SK-N-SH (cell line): ENCODE measurements around the gene DMD. TPM values are rescaled to one million over a fixed set of nuclear protein-coding genes. Genes with fewer than 3 reads are reported as not detected.

Experiments used
- CTCF ChIA-PET: fragments of 300-600, 350-600 bp; formaldehyde crosslinking; extraction: SDS; loops from one replicate; lab custom pipeline; 2021; lab: Yijun Ruan, JAX
- POLR2A ChIA-PET: fragments of 350-600 bp; sonication (Branson Sonifier 250); formaldehyde crosslinking; extraction: SDS; loops from one replicate; lab custom pipeline; 2020; ENCODE audit warnings: antibody characterized with exemption, inconsistent platforms; lab: Yijun Ruan, JAX
- DNase-seq: peaks from one replicate; pipeline ENCODE4 v3.0.0; 2012
- H2AFZ ChIP-seq: fragments of 200-600 bp; sonication (generic); 2 replicates; pipeline ENCODE4 v1.8.1; 2016; ENCODE audit warnings: antibody characterized with exemption, mild to moderate bottlenecking, low read depth
- H3F3A ChIP-seq: fragments of 200-600 bp; sonication (generic); replicated peaks from 2 replicates; pipeline ENCODE3; 2016; ENCODE audit warnings: antibody characterized with exemption, mild to moderate bottlenecking; ENCODE audit not compliant: insufficient read depth
- H3K27ac ChIP-seq, 2 experiments: fragments of 200-500 bp in 1 of 2; fragments of 200-600 bp in 1 of 2; sonication (Bioruptor generic) in 1 of 2; sonication (generic), shearing (Covaris generic) in 1 of 2; 2 replicates each; pipeline versions ENCODE4 v1.5.1 to v1.6.1; 2014 to 2016; ENCODE audit warnings: low read depth in 2 of 2, inconsistent platforms in 1 of 2, low read length in 1 of 2, mild to moderate bottlenecking in 1 of 2, mixed read lengths in 1 of 2
- H3K27me3 ChIP-seq: fragments of 200-600 bp; sonication (generic), shearing (Covaris generic); 2 replicates; pipeline ENCODE4 v1.6.1; 2016; ENCODE audit warnings: mixed run types; ENCODE audit not compliant: insufficient read depth
- H3K36me3 ChIP-seq, 2 experiments: fragments of 200-500 bp in 1 of 2; fragments of 200-600 bp in 1 of 2; sonication (Bioruptor generic) in 1 of 2; sonication (generic) in 1 of 2; replicated peaks in 1 of 2; 2 replicates each; pipeline versions ENCODE3 to v1.5.1; 2014 to 2016; ENCODE audit warnings: low read length in 1 of 2, mild to moderate bottlenecking in 1 of 2; ENCODE audit not compliant: insufficient read depth in 2 of 2, control insufficient read depth in 1 of 2
- H3K4me1 ChIP-seq, 2 experiments: fragments of 200-500 bp in 1 of 2; fragments of 200-600 bp in 1 of 2; sonication (Bioruptor generic) in 1 of 2; sonication (generic), shearing (Covaris generic) in 1 of 2; 2 replicates each; pipeline versions ENCODE4 v1.5.1 to v1.6.1; 2014 to 2016; ENCODE audit warnings: low read depth in 1 of 2, low read length in 1 of 2, mixed run types in 1 of 2; ENCODE audit not compliant: insufficient read depth in 2 of 2, control insufficient read depth in 1 of 2
- H3K4me2 ChIP-seq: fragments of 200-600 bp; sonication (generic), shearing (Covaris generic); 2 replicates; pipeline ENCODE4 v1.6.1; 2017; ENCODE audit warnings: mixed run types
- H3K4me3 ChIP-seq, 2 experiments: fragments of 200-500 bp in 1 of 2; fragments of 200-600 bp in 1 of 2; sonication (Bioruptor generic) in 1 of 2; sonication (generic), shearing (Covaris generic) in 1 of 2; 2 replicates each; pipeline versions ENCODE4 v1.5.1 to v1.8.1; 2014 to 2016; ENCODE audit warnings: low read depth in 2 of 2, inconsistent platforms in 1 of 2, low read length in 1 of 2, mild to moderate bottlenecking in 1 of 2, mixed read lengths in 1 of 2, moderate library complexity in 1 of 2
- H3K79me2 ChIP-seq: fragments of 200-600 bp; sonication (generic); 2 replicates; pipeline ENCODE4 v1.8.1; 2017; ENCODE audit warnings: mild to moderate bottlenecking; ENCODE audit not compliant: insufficient read depth
- H3K9ac ChIP-seq: fragments of 200-600 bp; sonication (generic); 2 replicates; pipeline ENCODE4 v1.6.1; 2017; ENCODE audit warnings: mixed run types
- H3K9me2 ChIP-seq: fragments of 200-600 bp; sonication (generic); 2 replicates; pipeline ENCODE4 v1.6.1; 2017; ENCODE audit warnings: mixed run types
- H3K9me3 ChIP-seq: fragments of 200-600 bp; sonication (generic); 2 replicates; pipeline ENCODE4 v1.6.1; 2017; ENCODE audit warnings: mixed run types, mild to moderate bottlenecking, moderate library complexity
- H4K20me1 ChIP-seq: fragments of 200-600 bp; sonication (generic); 2 replicates; pipeline ENCODE4 v1.6.1; 2017; ENCODE audit warnings: mild to moderate bottlenecking, mixed run types; ENCODE audit not compliant: insufficient read depth
- FOSL2 ChIP-seq: IDR thresholded peaks from 2 replicates; pipeline ENCODE4 v1.4.0; 2012; ENCODE audit warnings: low read depth, mild to moderate bottlenecking, moderate library complexity, borderline replicate concordance
- FOXM1 ChIP-seq: IDR thresholded peaks from 2 replicates; pipeline ENCODE4 v1.4.0; 2012; ENCODE audit warnings: low read depth, mild to moderate bottlenecking
- MAX ChIP-seq: IDR thresholded peaks from 2 replicates; pipeline ENCODE4 v1.4.0; 2012; ENCODE audit warnings: low read depth
- MEF2A ChIP-seq: IDR thresholded peaks from 2 replicates; pipeline ENCODE4 v1.4.0; 2012; ENCODE audit warnings: low read depth, borderline replicate concordance
- MXI1 ChIP-seq: IDR thresholded peaks from 2 replicates; pipeline ENCODE4 v1.6.1; 2012; ENCODE audit warnings: mild to moderate bottlenecking, low read depth, low read length, improper control_type of control experiment
- NRF1 ChIP-seq: IDR thresholded peaks from 2 replicates; pipeline ENCODE4 v1.6.1; 2012; ENCODE audit warnings: low read depth, mild to moderate bottlenecking, low read length
- PBX3 ChIP-seq: IDR thresholded peaks from 2 replicates; pipeline ENCODE4; 2012
- POLR2AphosphoS5 ChIP-seq: IDR thresholded peaks from 2 replicates; pipeline ENCODE4 v1.6.1; 2012; ENCODE audit warnings: low read depth, low read length
- RCOR1 ChIP-seq: fragments of 150-350 bp; IDR thresholded peaks from 2 replicates; pipeline ENCODE4 v1.6.1; 2017; ENCODE audit warnings: antibody characterized with exemption, low read length
- SMC3 ChIP-seq: IDR thresholded peaks from 2 replicates; pipeline ENCODE4 v1.6.1; 2012; ENCODE audit warnings: low read depth, low read length, improper control_type of control experiment
- TCF12 ChIP-seq: IDR thresholded peaks from 2 replicates; pipeline ENCODE4 v1.4.0; 2012
- YY1 ChIP-seq: IDR thresholded peaks from 2 replicates; pipeline ENCODE4 v1.4.0; 2012; ENCODE audit warnings: low read depth, mild to moderate bottlenecking
- ZBTB33 ChIP-seq: IDR thresholded peaks from 2 replicates; pipeline ENCODE4 v1.4.0; 2012; ENCODE audit warnings: low read depth, borderline replicate concordance
- WGBS: methylation state at CpG from one replicate; pipeline ENCODE4 v1.1.6; 2017; ENCODE audit warnings: low lambda C conversion rate; 5-methylcytosine and 5-hydroxymethylcytosine counted together
- polyA plus RNA-seq, 3 experiments: library from polyadenylated mRNA; depleted of rRNA; stranded (reverse); fragments of >200 nt; gene quantifications; 2 replicates each; pipeline ENCODE4 v1.2.3, GENCODE V29; 2012
- TF ChIP-seq, protein P1 (sequence below): IDR thresholded peaks from 2 replicates; pipeline ENCODE4 v1.6.1; 2012; ENCODE audit warnings: mild to moderate bottlenecking, low read depth, low read length, moderate library complexity

DMD gene
- polyA plus RNA-seq, 1 of the 3 experiments (the other 2 are of a cell fraction): 3.9 TPM

GRCh38 chrX:31461266-31461665 lies 1750.1 kb downstream of the DMD start:
- CTCF ChIA-PET: no interaction called here
- TF ChIP-seq MAX: no peak
- no peak for TF ChIP-seq YY1
- TF ChIP-seq RCOR1: no peak
- TF ChIP-seq POLR2AphosphoS5: no peak
- no peak for TF ChIP-seq SMC3
- TF ChIP-seq FOSL2: no peak
- no peak for TF ChIP-seq MXI1
- TF ChIP-seq PBX3: no peak
- no peak for TF ChIP-seq MEF2A
- TF ChIP-seq, all 33 proteins: peak for 0
- POLR2A ChIA-PET: no interaction called here

DNA sequence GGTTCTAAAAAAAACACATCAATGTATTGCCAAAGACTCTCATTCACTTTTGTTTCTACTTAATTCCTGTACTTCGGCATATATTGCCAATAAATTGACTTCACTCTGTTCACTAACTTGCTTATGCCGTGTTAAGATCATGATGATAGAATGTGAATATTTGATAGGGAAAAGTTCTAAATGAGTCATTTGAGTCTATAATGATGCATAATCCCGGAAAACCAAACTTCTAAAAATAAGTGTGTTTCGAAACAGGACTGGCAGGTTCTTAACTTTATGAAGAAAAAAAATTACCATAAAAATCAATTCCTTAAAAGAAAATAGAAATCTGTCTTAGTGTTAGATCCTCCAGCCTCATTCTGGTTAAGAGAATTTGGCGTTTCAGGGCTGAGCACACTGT lies 1752.0 kb downstream of the DMD start:
- no peaks in the 10 kb centered on the region for H3K9me2 ChIP-seq
- DNase-seq: no peak
- POLR2A ChIA-PET: no interaction called here
- no peaks in the 10 kb centered on the region for H3K36me3 ChIP-seq
- no peaks in the 10 kb centered on the region for H3K79me2 ChIP-seq
- H3K4me2 ChIP-seq: no peak overlapping the region
- H4K20me1 ChIP-seq: no peaks in the 10 kb centered on the region
- CTCF ChIA-PET: no interaction called here
- H3K4me1 ChIP-seq: no peaks in the 10 kb centered on the region
- no peaks in the 10 kb centered on the region for H3F3A ChIP-seq
- no peak overlapping the region for H3K27ac ChIP-seq
- no peak overlapping the region for H3K9ac ChIP-seq
- TF ChIP-seq ZBTB33 (no peak), FOXM1 (no peak), TCF12 (no peak), NRF1 (no peak)
- TF ChIP-seq, protein P1, sequence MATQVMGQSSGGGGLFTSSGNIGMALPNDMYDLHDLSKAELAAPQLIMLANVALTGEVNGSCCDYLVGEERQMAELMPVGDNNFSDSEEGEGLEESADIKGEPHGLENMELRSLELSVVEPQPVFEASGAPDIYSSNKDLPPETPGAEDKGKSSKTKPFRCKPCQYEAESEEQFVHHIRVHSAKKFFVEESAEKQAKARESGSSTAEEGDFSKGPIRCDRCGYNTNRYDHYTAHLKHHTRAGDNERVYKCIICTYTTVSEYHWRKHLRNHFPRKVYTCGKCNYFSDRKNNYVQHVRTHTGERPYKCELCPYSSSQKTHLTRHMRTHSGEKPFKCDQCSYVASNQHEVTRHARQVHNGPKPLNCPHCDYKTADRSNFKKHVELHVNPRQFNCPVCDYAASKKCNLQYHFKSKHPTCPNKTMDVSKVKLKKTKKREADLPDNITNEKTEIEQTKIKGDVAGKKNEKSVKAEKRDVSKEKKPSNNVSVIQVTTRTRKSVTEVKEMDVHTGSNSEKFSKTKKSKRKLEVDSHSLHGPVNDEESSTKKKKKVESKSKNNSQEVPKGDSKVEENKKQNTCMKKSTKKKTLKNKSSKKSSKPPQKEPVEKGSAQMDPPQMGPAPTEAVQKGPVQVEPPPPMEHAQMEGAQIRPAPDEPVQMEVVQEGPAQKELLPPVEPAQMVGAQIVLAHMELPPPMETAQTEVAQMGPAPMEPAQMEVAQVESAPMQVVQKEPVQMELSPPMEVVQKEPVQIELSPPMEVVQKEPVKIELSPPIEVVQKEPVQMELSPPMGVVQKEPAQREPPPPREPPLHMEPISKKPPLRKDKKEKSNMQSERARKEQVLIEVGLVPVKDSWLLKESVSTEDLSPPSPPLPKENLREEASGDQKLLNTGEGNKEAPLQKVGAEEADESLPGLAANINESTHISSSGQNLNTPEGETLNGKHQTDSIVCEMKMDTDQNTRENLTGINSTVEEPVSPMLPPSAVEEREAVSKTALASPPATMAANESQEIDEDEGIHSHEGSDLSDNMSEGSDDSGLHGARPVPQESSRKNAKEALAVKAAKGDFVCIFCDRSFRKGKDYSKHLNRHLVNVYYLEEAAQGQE: no peak
- no peaks in the 10 kb centered on the region for H3K9me3 ChIP-seq
- WGBS: 32% methylated on average over 5 of the region's 5 CpGs
- no peak overlapping the region for H2AFZ ChIP-seq
- H3K27me3 ChIP-seq: no peaks in the 10 kb centered on the region
- H3K4me3 ChIP-seq: no peak overlapping the region

More at GRCh38 chrX:31461266-31461665, 1750.1 kb downstream of the DMD start:
- no peaks in the 10 kb centered on the region for H3F3A ChIP-seq
- H3K36me3 ChIP-seq: no peaks in the 10 kb centered on the region
- no peaks in the 10 kb centered on the region for H3K27me3 ChIP-seq
- no peak overlapping the region for H2AFZ ChIP-seq
- H3K9ac ChIP-seq: no peak overlapping the region
- H3K4me3 ChIP-seq: no peak overlapping the region
- no peaks in the 10 kb centered on the region for H3K4me1 ChIP-seq
- H4K20me1 ChIP-seq: no peaks in the 10 kb centered on the region
- H3K79me2 ChIP-seq: no peaks in the 10 kb centered on the region
- no peaks in the 10 kb centered on the region for H3K9me3 ChIP-seq
- no peak for DNase-seq
- no peak overlapping the region for H3K27ac ChIP-seq
- no peak overlapping the region for H3K4me2 ChIP-seq
- H3K9me2 ChIP-seq: no peaks in the 10 kb centered on the region
